Measurements from ENCODE around the gene MOK.
A peak's percentile ranks its signal among the peaks of the same experiment; 100 is the strongest.
"Not testable (repeated sequence)": the region's sequence is repeated elsewhere in the genome, so short reads cannot be mapped to it uniquely, and the experiment has no call there.

Gene MOK

DNA sequence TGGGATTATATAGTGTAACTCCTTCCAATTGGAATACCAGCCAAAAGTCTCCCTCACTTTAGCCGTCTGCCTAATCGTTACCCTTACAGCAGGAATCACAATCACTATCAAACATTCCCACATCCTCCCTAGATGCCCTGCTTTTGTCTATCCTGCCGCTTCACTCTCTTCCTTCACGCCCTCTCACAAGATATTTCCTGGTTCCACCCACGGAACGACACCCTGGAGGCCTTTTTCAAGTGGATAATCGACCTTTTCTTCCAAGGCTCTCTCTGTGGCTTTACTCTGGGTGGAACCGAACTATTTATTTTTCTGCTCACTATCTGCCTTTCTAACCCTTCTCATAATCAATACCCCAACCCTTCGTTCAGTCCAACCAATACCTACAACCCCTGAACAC, 58.9 kb downstream of the MOK start:
- no peak for DNase-seq (ENCODE audit: low read depth)

GRCh38 chr14:102243795-102244194, 61.2 kb downstream of the MOK start:
- not testable (repeated sequence) for DNase-seq (ENCODE audit: low read depth)

DNA sequence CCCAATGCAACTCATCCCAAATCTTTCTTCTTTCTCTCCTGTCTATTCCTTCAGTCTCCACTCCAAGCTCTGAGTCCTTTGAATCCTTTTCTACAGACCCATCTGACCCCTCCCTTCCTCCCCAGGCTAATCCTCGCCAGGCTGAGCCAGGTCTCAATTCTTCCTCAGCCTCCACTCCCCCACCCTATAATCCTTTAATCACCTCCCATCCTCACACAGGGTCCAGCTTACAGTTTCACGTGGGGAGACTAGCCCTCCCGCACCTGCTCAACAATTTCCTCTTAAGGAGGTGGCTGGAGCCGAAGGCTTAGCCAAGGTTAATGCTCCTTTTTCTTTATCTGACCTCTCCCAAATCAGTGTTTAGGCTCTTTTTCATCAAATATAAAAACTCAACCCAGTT, 63.8 kb downstream of the MOK start:
- no peak for DNase-seq (ENCODE audit: low read depth)

DNA sequence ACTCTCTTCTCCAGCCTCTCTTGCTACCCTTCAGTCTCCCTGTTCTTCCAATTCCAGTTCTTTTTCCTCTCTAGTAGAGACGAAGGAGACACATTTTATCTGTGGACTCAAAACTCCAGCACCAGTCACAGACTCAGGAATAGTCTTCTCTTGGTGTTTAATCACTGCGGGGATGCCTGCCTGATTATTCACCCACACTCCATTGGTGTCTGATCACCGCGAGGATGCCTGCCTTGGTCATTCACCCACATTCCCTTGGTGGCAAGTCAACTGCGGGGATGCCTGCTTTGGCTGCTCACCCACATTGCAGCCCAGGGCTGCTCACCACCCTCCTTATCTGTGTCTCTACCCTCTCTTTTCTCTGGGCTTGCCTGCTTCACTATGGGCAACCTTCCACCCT, 64.5 kb downstream of the MOK start:
- peak; percentile 70 for DNase-seq (ENCODE audit: low read depth)

- DNase-seq (ENCODE audit: low read depth), result no peak
Observed at GRCh38 chr14:102239231-102239630, 65.7 kb downstream of the MOK start.

- no peak for DNase-seq (ENCODE audit: low read depth)
Observed at GRCh38 chr14:102238766-102239165, 66.2 kb downstream of the MOK start.

DNA sequence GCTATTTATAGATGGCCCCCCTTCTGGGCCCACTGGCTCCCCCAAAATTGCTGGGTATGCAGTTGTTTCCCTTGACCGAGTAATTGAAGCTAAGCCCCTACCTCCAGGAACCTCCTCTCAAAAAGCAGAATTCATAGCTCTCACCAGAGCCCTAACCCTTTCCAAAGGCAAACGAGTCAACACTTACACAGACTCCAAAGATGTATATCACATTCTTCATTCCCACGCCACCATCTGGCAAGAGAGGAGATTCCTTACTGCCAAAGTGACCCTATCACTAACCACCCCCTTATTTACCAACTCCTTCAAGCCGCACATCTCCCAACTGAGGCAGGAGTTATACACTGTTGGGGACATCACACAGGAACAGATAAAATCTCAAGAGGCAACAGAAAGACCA, 66.8 kb downstream of the MOK start:
- DNase-seq (ENCODE audit: low read depth), result peak; percentile 57

DNA sequence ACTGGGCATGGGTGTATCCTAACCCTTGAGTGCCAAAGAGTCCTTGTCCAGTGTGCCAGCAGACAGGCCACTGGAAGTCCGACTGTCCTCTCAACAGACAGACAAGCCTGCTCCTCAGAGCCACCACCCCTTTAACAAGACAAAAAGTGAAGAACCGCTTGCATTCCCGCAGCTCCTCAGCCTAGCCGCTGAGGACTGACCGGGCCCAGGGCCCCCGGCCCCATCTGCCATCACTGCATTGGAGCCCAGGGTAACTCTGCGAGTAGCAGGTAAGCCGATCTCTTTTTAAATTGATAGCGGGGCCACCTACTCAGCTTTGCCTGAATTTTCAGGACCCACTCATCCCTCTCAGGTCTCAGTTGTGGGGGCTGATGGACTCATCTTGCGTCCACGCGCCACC, 68.9 kb downstream of the MOK start:
- DNase-seq (ENCODE audit: low read depth), result no peak

DNA sequence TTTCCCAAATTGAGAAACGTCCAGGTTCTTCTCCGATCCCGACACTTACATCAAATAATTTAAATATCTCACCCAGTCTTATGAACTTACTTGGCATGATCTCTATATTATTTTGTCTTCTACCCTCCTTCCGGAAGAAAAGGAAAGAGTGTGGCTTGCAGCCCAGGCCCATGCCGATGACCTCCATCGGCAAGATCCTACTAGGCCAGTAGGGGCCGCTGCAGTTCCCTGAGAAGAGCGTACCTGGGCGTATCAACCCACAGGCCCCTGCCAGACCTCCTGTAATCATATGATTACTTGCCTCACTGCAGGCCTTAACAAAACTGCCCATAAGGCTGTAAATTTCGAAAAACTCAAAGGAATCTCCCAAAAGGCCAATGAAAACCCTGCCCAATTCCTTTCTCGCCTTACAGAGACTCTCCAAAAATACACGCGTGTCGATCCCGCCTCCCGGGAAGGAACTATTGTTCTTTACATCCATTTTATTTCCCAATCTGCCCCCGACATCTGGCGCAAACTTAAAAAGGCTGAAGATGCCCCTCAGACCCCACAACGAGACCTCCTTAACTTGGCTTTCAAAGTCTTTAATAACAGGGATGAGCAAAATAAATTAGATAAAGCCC, 69.6 kb downstream of the MOK start:
- DNase-seq (ENCODE audit: low read depth), result peak; percentile 91

DNA sequence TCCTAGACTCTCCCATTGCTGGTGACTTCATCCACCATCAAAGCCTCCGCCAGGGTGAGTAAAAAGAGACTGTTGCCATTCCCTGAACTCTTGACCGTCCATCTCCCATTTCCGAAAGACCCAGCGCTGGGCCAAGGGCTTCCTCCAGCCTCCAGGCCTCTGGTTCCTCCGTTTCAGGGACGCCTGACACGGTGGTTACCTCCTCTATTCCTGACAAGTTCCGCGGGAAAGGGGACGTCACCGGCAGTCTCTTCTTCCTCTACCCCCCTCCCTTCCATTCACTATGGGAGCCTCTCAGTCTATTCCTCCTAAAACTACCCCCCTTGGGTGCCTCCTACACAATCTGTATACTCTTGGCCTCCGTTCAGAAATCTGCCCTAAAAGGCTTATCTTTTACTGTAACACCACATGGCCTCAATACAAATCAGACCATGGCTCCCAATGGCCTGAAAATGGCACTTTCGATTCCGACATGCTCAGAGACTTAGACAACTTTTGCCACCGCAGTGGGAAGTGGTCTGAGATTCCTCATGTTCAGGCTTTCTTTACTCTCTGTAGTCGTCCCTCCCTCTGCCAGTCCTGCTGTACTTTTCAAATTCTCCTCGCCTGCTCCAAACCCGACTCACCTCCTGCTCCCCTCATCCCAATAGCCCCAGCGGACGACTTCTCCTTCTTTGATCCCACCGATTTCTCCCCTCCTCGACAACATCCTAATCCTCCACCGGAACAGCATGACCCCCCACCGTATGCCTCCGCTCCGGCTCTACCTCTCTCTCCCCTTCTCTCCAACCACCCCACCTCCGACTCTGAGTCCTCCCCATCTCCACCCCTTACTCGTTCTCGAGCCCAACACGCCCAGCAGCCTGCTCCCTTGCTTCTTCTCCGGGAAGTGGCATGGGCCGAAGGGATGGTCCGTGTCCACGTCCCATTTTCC, 70.4 kb downstream of the MOK start:
- DNase-seq (ENCODE audit: low read depth), result no peak

- no peak for DNase-seq (ENCODE audit: low read depth)
Observed at GRCh38 chr14:102233081-102233480, 71.9 kb downstream of the MOK start.

DNA sequence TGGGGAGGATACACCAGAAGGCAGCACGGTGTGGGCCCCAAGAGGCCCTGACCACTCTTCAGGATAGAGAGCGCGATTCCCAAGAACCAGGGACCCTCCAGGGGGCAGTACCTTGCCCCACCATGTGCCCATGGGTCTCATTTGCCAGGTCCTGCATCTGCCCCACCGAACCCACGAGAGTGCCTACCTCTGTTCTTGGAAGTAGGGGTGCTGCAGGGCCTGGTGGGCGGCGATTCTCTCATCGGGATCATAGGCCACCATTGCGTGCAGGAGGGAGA, 72.7 kb downstream of the MOK start:
- DNase-seq (ENCODE audit: low read depth), result no peak

DNA sequence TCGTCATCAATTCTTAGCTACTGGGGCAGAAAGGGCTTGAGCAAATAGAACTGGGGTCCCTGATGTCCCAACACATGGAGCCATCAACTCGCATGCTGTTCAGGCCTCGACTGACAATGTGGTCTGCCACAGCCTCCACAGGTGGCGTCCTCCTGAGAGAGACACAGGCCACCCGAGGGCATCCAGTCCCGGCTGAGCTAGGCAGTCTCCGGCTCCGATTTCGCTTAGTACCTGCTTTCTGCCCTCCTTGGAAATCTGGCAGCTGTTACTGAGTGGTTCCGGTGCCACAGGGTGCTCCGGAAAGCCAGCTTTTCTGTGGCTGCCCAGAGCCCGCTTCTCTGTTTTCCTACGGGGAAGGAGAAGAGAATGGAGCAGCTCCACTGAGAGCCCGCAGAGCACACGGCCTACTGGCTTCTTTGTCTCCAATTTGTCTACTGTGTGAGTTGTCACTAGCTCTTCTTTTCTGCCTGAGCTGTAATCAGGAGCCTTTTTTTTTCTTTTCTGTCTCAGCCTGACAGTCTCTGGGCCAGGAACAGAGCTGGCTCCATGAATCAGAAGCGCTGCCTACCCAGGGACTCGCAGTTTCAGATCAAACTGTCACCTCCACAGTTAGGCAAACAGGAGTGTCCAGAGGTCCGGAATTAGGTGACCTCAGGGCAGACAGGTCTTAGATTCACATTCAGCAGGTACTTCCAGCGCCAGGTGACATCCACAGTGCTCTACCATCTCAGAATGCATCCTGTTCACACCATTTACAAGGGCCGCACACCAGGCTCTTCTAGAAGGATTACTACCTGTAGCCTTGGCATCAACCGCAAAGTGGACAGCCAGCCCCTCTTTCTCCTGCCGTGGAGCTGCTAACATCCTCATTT, 73.3 kb downstream of the MOK start:
- no peak for DNase-seq (ENCODE audit: low read depth)

GRCh38 chr14:102230481-102231210, 74.3 kb downstream of the MOK start:
- no peak for DNase-seq (ENCODE audit: low read depth)

GRCh38 chr14:102229739-102230092, 75.2 kb downstream of the MOK start:
- DNase-seq (ENCODE audit: low read depth), result no peak

- DNase-seq (ENCODE audit: low read depth), result no peak
Observed at GRCh38 chr14:102229071-102229738, 75.8 kb downstream of the MOK start.

DNA sequence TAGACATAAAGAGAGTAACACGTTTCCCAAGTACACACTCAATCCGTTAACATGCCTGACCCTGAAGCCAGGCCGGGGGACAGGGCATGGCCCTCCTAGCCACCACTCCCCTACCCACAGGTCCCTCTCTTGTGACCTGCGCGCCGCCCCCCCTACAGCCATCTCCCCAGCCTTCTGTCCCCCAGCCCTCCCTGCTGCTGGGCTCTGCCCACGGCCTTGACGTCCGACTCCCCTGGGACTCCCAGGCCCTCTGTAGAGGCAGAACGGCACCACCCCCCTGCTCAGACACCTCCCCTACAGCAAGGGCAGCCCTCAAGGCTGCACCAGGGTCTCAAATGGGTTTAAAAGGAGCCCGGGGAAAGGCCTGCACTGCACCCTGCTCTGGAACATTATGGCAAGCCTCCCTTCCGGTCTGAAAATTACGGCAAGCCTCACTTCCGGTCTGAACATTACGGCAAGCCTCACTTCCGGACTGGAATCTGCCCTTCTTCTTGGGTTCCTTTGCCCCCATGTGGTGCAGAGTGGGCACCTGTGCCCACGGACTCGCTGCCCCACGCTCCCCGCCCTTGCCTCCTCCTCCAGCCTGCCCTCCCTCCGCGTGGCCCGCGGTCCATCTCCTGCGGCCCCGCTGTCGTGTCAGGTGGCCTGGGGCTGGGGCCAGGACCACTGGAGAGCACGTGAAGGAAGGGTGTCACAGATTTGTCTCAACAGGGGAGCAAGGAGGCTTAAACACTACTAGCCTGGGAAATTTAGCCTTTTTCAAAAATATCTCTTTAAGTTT, 77.6 kb downstream of the MOK start:
- no peak for DNase-seq (ENCODE audit: low read depth)

DNA sequence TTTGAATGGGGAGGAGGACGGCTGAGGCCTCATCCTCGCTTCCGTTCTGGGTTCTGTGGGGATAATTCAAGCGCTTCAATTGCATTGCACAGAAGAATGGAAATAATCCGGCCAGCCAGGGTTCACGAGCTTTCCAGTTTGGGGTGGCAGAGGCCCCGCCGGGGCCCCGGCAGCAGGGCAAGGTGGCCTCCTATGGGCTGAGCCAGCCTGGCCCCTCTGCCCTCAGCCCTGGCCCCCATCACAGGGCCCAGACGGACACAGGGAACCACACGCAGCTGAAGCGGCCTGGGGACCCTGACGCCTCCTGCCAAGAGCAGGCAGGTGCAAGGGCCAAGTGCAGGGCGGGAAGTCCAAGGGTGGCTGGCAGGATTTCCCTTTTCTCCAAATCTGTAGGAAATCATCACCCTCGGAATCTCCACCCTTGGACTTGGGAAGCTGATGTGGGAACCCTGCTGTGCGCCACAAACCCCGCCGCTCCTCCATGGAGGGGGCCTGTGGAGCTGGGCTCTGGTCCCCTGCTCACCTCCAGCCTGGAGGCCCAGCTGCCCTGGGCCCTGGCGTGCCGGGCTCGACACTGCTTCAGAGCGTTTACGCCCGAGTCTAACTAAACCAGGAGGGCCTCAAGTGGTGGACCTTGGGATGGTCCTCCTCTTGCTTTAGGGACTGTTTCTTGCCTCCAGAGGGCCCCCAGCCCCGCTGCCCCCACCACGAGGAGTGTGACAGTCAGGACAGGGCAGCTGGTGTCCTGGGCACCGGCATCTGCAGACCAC, 78.4 kb downstream of the MOK start:
- DNase-seq (ENCODE audit: low read depth), result no peak

DNA sequence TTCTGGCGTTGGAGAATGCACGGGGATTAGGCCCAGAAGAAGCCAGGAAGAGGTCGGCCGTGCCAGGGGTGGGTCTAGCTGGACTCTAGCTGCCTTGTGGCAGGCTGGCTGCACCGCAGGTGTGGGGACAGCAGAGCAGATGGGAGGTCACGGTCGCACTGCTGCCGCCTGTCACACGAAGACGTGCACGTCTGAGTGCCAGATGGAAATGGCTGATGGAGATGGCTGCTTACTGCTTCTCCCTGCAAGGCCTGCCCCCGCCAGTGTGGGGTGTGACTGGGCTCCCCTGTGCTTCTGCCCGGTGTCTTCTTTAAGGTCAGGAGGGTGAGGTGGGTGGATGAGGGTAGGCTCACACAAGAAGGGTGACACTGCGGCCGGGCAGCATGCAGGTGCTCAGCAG, 79.0 kb downstream of the MOK start:
- DNase-seq (ENCODE audit: low read depth), result no peak

GRCh38 chr14:102225386-102225785, 79.6 kb downstream of the MOK start:
- no peak for DNase-seq (ENCODE audit: low read depth)
